Measurements from ENCODE around the gene HSFY1.
"Not testable (repeated sequence)": the region's sequence is repeated elsewhere in the genome, so short reads cannot be mapped to it uniquely, and the experiment has no call there.

HSFY1 gene, protein sequence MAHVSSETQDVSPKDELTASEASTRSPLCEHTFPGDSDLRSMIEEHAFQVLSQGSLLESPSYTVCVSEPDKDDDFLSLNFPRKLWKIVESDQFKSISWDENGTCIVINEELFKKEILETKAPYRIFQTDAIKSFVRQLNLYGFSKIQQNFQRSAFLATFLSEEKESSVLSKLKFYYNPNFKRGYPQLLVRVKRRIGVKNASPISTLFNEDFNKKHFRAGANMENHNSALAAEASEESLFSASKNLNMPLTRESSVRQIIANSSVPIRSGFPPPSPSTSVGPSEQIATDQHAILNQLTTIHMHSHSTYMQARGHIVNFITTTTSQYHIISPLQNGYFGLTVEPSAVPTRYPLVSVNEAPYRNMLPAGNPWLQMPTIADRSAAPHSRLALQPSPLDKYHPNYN

DNA sequence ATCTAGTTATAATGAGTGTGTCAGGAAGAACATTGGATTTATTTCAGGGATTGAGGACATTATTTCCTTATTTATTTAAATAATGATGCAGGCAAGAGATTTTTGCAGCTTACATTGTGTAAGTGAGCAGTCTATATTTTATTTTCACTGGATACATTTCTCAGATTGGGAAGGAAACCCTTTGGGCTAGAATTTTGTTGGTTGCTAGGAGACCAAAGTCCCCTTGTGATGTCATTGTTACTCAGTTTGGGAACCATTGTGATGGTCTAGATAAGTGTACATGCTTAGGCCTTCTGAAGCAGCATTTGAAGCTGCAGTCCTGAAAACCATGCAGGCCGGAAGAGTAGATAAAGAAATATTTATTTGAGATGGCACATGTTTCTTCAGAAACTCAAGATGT lies at the start of gene HSFY1:
HSFY1 (plus strand) TSS at position 301 of the 400 bp plus-strand sequence; CDS start at position 369, 68 bp downstream.
- not testable (repeated sequence) for DNase-seq (ENCODE audit: low read depth, low spot score)

DNA sequence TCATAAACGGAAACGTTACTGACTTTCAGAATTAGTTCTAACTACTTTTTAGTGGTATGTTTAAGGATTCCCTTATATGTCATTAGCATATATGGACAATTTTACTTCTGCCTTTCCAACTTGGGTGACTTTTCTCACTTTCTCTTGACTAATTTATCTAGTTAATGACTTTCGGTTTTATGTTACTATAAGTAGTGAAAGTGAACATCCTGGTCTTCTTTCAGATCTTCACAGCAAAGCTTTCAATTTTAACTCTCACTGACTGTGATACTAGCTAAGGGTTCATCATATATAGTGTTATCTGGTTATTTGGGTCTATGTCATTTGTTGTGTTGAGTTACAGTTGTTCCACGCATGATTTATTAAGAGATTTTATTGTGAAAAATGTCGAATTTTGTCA lies 42.3 kb upstream of the HSFY1 start:
- not testable (repeated sequence) for DNase-seq (ENCODE audit: low read depth, low spot score)

DNA sequence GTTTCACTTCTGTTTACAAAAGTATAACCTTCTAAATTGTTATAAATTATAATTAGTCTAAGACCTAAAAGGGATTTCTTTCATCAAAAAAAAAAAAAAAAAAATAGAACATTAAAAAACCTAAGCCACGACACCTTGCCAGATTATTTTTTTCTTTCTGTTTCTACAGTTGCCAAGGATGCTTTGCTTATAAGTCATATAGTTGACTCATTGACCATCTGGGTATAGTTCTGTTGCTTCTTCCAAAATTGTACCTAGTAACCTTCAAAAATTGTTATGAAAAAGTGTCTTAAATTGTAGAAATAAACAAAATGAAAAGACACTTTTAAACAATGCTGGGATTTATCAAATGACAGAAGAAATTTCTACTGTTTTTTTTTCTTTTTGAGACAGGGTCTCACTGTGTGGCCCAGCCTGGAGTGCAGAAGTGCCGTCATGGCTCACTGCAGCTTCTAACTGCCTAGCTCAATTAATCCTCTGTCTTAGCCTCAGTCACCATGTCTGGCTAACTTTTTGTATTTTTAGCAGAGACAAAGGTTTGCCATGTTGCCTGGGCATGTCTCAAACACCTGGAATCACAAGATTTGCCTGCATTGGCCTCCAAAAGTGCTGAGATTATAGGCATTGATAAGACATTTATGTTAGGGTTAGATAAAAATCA lies 15.4 kb upstream of the HSFY1 start:
- DNase-seq (ENCODE audit: low read depth, low spot score): not testable (repeated sequence)

DNA sequence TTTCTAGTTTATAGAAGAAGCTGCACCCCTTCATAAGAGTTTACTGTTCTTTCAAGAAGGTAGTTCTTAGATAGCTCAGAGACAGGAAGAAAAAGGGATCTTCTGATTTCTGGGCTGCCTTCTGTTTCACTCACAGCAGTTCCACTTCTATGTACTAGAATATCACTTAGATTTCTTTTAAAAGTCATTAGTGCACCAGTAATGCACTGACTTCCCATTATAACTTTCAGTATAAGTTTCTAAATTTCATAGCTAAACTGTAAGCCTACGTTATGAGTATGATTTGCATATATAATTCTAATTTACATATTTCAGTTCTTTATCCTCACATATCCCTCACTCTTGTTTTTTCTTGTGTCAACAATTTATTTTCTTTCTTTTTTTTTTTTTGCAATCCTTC lies 7.6 kb upstream of the HSFY1 start:
- DNase-seq (ENCODE audit: low read depth, low spot score): not testable (repeated sequence)

DNA sequence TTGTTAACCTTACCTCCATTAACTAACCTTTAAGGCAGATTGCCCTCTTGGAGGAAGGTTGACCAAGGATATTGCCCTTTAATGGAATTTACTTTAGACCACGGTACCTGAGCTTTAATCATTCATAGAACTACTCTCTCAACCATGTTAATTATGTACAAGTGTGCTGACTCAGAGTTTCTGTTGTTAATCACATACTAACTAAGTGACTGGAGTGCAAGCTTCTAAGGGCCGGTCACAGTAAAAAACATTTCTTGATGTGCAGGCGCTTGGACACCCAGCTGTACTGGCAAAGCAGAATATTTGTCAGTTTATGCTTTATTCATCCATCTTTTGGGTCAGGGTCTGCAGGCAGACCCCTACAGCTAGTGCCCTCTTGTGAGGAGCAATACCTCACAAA lies 6.6 kb downstream of the HSFY1 start:
- not testable (repeated sequence) for DNase-seq (ENCODE audit: low read depth, low spot score)

DNA sequence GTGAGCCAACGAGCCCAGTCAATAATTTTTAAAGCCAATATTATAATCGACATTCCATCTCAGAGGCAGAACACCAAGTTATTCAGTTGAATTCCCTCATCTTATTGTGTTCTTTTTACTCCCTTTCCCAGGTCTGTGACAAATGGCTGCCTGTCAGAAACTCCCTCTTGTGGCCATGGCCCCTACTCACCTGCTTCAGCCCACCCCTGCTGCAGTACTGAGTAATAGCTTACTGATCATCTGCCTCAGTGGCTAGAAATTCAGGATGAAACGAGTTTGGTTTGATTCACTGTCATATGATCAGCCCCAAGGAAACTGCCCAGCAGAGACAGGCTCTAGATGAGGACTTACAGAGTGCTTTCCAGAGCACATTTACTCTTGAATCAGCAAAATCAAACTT lies 19.4 kb downstream of the HSFY1 start:
- DNase-seq (ENCODE audit: low read depth, low spot score): not testable (repeated sequence)

All from activated CD4-positive, CD25-positive, alpha-beta regulatory T cell treated with anti-CD3 and anti-CD28 coated beads, Interleukin-2, amount 50 U/mL, for 16 hours (primary cell).